SK-N-SH treated with all-trans-retinoic acid at 6 μM for 48 hours (cell line): ENCODE measurements around the gene MMGT1.
"Not testable (repeated sequence)": the region's sequence is repeated elsewhere in the genome, so short reads cannot be mapped to it uniquely, and the experiment has no call there.

Source experiments
- ATAC-seq: fragments of 200-7000 bp; cut with Tn5 transposase; 3 replicates; pipeline ENCODE4 v1.9.1; 2020; ENCODE audit warnings: mild to moderate bottlenecking, moderate library complexity
- ARNTL ChIP-seq: fragments of 450-650 bp; formaldehyde crosslinking; IDR thresholded peaks from 2 replicates; pipeline ENCODE4 v1.5.0; 2020; ENCODE audit warnings: low read depth, mild to moderate bottlenecking, moderate library complexity, borderline replicate concordance
- BACH2 ChIP-seq: fragments of 250-450 bp; sonication (Bioruptor Pico); IDR thresholded peaks from 2 replicates; pipeline ENCODE4 v1.9.0; 2021; ENCODE audit warnings: mild to moderate bottlenecking, borderline replicate concordance
- CSDC2 ChIP-seq: fragments of 250-450 bp; sonication (Bioruptor Pico); IDR thresholded peaks from 2 replicates; pipeline ENCODE4 v1.5.0; 2020; ENCODE audit warnings: mild to moderate bottlenecking, moderate library complexity
- ISL1 ChIP-seq: fragments of 250-450 bp; sonication (Bioruptor Pico); IDR thresholded peaks from 2 replicates; pipeline ENCODE4 v2.1.2; 2022; ENCODE audit warnings: mild to moderate bottlenecking, moderate library complexity
- OSR1 ChIP-seq: fragments of 250-450 bp; sonication (Bioruptor Pico); IDR thresholded peaks from 2 replicates; pipeline ENCODE4 v1.8.0; 2022; ENCODE audit warnings: moderate library complexity, mild to moderate bottlenecking, inconsistent platforms
- PPARA ChIP-seq: fragments of 250-450 bp; sonication (Bioruptor Pico); IDR thresholded peaks from 2 replicates; pipeline ENCODE4 v1.5.0; 2020; ENCODE audit warnings: mild to moderate bottlenecking, borderline replicate concordance
- SNAI2 ChIP-seq: fragments of 250-450 bp; sonication (Bioruptor Pico); IDR thresholded peaks from 2 replicates; pipeline ENCODE4 v1.5.0; 2020; ENCODE audit warnings: mild to moderate bottlenecking, moderate library complexity
- TCF4 ChIP-seq: fragments of 250-450 bp; sonication (Bioruptor Pico); IDR thresholded peaks from 2 replicates; pipeline ENCODE4 v1.8.0; 2021; ENCODE audit warnings: mild to moderate bottlenecking, moderate library complexity, borderline replicate concordance
- ZC3H10 ChIP-seq: fragments of 250-450 bp; sonication (Bioruptor Pico); IDR thresholded peaks from 2 replicates; pipeline ENCODE4 v1.5.1; 2021; ENCODE audit warnings: mild to moderate bottlenecking, moderate library complexity
- ZFP3 ChIP-seq: fragments of 250-450 bp; sonication (Bioruptor Pico); IDR thresholded peaks from 2 replicates; pipeline ENCODE4 v1.5.0; 2020; ENCODE audit warnings: mild to moderate bottlenecking, moderate library complexity
- ZFP30 ChIP-seq: fragments of 450-650 bp; formaldehyde crosslinking; IDR thresholded peaks from 2 replicates; pipeline ENCODE4 v1.5.0; 2022; ENCODE audit warnings: mild to moderate bottlenecking, moderate library complexity
- ZNF565 ChIP-seq: fragments of 450-650 bp; formaldehyde crosslinking; conservative IDR thresholded peaks from 2 replicates; pipeline ENCODE4 v1.5.0; 2020; ENCODE audit warnings: low read depth, mild to moderate bottlenecking, moderate library complexity
- ZNF70 ChIP-seq: fragments of 450-650 bp; formaldehyde crosslinking; IDR thresholded peaks from 2 replicates; pipeline ENCODE4 v1.5.0; 2020; ENCODE audit warnings: mild to moderate bottlenecking, moderate library complexity
- ZNF8 ChIP-seq: fragments of 450-650 bp; formaldehyde crosslinking; IDR thresholded peaks from 2 replicates; pipeline ENCODE4 v1.5.0; 2020; ENCODE audit warnings: mild to moderate bottlenecking, moderate library complexity
- TF ChIP-seq, protein P1 (sequence below): fragments of 250-450 bp; sonication (Bioruptor Pico); IDR thresholded peaks from 2 replicates; pipeline ENCODE4 v1.5.0; 2020; ENCODE audit warnings: mild to moderate bottlenecking, moderate library complexity
- TF ChIP-seq, protein P2 (sequence below): fragments of 250-450 bp; sonication (Bioruptor Pico); IDR thresholded peaks from 2 replicates; pipeline ENCODE4 v1.8.0; 2021; ENCODE audit warnings: low read depth, mild to moderate bottlenecking, moderate library complexity, borderline replicate concordance
- TF ChIP-seq, protein P3 (sequence below): fragments of 250-450 bp; sonication (Bioruptor Pico); IDR thresholded peaks from 2 replicates; pipeline ENCODE4 v1.5.1; 2021; ENCODE audit warnings: mild to moderate bottlenecking, moderate library complexity
- TF ChIP-seq, protein P4 (sequence below): fragments of 250-450 bp; sonication (Bioruptor Pico); IDR thresholded peaks from 2 replicates; pipeline ENCODE4 v1.5.1; 2020; ENCODE audit warnings: low read depth, mild to moderate bottlenecking, moderate library complexity
- TF ChIP-seq, protein P5 (sequence below): fragments of 250-450 bp; sonication (Bioruptor Pico); IDR thresholded peaks from 2 replicates; pipeline ENCODE4 v1.8.0; 2020; ENCODE audit warnings: mild to moderate bottlenecking, moderate library complexity, borderline replicate concordance

The MMGT1 gene

DNA sequence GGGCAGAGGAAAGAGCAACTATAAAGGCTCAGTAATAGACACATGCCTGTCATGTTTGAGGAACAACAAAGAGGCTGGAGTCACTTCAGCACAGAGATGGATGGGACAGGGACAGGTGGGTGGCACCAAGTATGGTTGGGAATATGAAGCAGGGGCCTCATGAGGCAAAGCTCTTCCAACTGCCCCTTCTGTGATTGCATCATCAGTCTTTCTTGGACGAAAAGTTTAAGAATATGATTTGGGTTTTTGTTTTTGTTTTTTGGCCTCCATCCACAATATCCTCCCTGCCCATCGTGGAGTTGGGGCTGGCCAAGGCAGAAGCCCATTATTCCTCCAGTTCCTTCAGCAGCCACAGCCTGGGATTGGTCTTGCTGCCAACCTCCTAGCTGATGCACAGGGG, 45.9 kb downstream of the MMGT1 start:
- no peak for ATAC-seq
- no peak for TF ChIP-seq BACH2 (CRISPR knock-in tag)
- no peak for TF ChIP-seq ISL1 (CRISPR knock-in tag)
- TF ChIP-seq PPARA, result no peak
- TF ChIP-seq ZNF565 (CRISPR knock-in tag), result no peak
- TF ChIP-seq, protein P1, sequence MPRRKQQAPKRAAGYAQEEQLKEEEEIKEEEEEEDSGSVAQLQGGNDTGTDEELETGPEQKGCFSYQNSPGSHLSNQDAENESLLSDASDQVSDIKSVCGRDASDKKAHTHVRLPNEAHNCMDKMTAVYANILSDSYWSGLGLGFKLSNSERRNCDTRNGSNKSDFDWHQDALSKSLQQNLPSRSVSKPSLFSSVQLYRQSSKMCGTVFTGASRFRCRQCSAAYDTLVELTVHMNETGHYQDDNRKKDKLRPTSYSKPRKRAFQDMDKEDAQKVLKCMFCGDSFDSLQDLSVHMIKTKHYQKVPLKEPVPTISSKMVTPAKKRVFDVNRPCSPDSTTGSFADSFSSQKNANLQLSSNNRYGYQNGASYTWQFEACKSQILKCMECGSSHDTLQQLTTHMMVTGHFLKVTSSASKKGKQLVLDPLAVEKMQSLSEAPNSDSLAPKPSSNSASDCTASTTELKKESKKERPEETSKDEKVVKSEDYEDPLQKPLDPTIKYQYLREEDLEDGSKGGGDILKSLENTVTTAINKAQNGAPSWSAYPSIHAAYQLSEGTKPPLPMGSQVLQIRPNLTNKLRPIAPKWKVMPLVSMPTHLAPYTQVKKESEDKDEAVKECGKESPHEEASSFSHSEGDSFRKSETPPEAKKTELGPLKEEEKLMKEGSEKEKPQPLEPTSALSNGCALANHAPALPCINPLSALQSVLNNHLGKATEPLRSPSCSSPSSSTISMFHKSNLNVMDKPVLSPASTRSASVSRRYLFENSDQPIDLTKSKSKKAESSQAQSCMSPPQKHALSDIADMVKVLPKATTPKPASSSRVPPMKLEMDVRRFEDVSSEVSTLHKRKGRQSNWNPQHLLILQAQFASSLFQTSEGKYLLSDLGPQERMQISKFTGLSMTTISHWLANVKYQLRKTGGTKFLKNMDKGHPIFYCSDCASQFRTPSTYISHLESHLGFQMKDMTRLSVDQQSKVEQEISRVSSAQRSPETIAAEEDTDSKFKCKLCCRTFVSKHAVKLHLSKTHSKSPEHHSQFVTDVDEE, result no peak
- no peak for TF ChIP-seq ZC3H10 (CRISPR knock-in tag)
- TF ChIP-seq ZNF70 (CRISPR knock-in tag), result no peak
- no peak for TF ChIP-seq ZNF8 (CRISPR knock-in tag)
- TF ChIP-seq, protein P2, sequence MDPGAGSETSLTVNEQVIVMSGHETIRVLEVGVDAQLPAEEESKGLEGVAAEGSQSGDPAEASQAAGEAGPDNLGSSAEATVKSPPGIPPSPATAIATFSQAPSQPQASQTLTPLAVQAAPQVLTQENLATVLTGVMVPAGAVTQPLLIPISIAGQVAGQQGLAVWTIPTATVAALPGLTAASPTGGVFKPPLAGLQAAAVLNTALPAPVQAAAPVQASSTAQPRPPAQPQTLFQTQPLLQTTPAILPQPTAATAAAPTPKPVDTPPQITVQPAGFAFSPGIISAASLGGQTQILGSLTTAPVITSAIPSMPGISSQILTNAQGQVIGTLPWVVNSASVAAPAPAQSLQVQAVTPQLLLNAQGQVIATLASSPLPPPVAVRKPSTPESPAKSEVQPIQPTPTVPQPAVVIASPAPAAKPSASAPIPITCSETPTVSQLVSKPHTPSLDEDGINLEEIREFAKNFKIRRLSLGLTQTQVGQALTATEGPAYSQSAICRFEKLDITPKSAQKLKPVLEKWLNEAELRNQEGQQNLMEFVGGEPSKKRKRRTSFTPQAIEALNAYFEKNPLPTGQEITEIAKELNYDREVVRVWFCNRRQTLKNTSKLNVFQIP (CRISPR knock-in tag), result no peak
- no peak for TF ChIP-seq CSDC2 (CRISPR knock-in tag)
- no peak for TF ChIP-seq OSR1 (CRISPR knock-in tag)
- TF ChIP-seq, protein P3, sequence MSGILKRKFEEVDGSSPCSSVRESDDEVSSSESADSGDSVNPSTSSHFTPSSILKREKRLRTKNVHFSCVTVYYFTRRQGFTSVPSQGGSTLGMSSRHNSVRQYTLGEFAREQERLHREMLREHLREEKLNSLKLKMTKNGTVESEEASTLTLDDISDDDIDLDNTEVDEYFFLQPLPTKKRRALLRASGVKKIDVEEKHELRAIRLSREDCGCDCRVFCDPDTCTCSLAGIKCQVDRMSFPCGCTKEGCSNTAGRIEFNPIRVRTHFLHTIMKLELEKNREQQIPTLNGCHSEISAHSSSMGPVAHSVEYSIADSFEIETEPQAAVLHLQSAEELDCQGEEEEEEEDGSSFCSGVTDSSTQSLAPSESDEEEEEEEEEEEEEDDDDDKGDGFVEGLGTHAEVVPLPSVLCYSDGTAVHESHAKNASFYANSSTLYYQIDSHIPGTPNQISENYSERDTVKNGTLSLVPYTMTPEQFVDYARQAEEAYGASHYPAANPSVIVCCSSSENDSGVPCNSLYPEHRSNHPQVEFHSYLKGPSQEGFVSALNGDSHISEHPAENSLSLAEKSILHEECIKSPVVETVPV (CRISPR knock-in tag), result no peak

DNA sequence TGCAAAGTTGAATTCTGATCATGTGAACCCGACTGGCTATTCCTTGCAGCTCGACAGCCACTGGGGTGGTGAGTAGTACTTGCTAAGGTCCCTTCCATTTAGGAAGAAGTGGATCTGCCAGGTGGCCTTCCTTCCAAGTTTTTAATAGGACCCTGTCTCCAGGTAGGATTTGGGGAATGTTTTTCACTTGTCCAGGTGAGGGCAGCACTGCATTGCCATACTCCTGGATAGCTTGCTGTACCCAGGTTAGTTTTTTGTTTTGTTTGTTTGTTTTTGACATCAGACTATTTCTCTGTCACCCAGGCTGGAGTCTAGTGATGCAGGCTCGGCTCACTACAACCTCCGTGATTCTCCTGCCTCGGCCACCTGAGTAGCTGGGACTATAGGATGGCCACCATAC, 50.4 kb downstream of the MMGT1 start:
- TF ChIP-seq PPARA, result no peak
- TF ChIP-seq ZNF8 (CRISPR knock-in tag), result no peak
- TF ChIP-seq ZFP30 (CRISPR knock-in tag), result no peak
- no peak for TF ChIP-seq OSR1 (CRISPR knock-in tag)
- TF ChIP-seq ARNTL (CRISPR knock-in tag), result no peak
- TF ChIP-seq, protein P4, sequence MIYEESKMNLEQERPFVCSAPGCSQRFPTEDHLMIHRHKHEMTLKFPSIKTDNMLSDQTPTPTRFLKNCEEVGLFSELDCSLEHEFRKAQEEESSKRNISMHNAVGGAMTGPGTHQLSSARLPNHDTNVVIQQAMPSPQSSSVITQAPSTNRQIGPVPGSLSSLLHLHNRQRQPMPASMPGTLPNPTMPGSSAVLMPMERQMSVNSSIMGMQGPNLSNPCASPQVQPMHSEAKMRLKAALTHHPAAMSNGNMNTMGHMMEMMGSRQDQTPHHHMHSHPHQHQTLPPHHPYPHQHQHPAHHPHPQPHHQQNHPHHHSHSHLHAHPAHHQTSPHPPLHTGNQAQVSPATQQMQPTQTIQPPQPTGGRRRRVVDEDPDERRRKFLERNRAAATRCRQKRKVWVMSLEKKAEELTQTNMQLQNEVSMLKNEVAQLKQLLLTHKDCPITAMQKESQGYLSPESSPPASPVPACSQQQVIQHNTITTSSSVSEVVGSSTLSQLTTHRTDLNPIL (CRISPR knock-in tag), result no peak
- TF ChIP-seq, protein P5, sequence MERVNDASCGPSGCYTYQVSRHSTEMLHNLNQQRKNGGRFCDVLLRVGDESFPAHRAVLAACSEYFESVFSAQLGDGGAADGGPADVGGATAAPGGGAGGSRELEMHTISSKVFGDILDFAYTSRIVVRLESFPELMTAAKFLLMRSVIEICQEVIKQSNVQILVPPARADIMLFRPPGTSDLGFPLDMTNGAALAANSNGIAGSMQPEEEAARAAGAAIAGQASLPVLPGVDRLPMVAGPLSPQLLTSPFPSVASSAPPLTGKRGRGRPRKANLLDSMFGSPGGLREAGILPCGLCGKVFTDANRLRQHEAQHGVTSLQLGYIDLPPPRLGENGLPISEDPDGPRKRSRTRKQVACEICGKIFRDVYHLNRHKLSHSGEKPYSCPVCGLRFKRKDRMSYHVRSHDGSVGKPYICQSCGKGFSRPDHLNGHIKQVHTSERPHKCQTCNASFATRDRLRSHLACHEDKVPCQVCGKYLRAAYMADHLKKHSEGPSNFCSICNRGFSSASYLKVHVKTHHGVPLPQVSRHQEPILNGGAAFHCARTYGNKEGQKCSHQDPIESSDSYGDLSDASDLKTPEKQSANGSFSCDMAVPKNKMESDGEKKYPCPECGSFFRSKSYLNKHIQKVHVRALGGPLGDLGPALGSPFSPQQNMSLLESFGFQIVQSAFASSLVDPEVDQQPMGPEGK (CRISPR knock-in tag), result no peak
- no peak for TF ChIP-seq ISL1 (CRISPR knock-in tag)
- TF ChIP-seq CSDC2 (CRISPR knock-in tag), result no peak
- no peak for TF ChIP-seq ZNF70 (CRISPR knock-in tag)
- TF ChIP-seq TCF4 (CRISPR knock-in tag), result no peak
- TF ChIP-seq ZC3H10 (CRISPR knock-in tag), result no peak
- no peak for TF ChIP-seq SNAI2 (CRISPR knock-in tag)
- no peak for TF ChIP-seq ZNF565 (CRISPR knock-in tag)
- no peak for TF ChIP-seq ZFP3 (CRISPR knock-in tag)
- TF ChIP-seq, protein P3 (CRISPR knock-in tag), result no peak
- ATAC-seq, result peak; percentile 37; the same call in 1 of the 3 replicates

DNA sequence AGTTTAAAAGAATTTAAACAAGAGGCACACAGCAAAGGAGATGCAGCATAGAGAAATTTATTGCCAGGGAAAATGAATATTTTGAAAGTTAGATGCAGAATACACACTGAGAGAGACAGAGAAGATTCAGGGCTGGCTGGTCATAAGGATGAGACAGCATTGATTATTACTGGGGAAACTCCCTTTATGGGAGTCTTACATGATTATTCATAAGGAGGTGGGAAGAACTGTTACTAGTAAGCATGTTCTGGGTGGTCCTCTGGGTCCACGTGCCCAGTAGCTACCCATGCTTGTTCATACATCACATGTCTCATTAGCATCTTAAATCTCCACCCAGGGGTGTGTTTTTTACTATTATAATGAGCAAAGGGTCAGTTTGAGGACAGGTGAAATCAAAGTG, 53.3 kb downstream of the MMGT1 start:
- ATAC-seq, result not testable (repeated sequence)
